Mammary epithelial cell (primary cell): ENCODE measurements around the gene TCHHL1.

Source experiments
- EZH2 ChIP-seq: IDR thresholded peaks from 2 replicates; pipeline ENCODE4 v1.6.1; 2012; ENCODE audit warnings: low read length, inconsistent platforms, borderline replicate concordance
- TF ChIP-seq, protein P1 (sequence below), 2 donors: IDR thresholded peaks in 1 of 2; conservative IDR thresholded peaks in 1 of 2; 2 replicates each; pipeline ENCODE4 v1.5.1; 2011 to 2012; ENCODE audit warnings: inconsistent platforms in 2 of 2, low read length in 2 of 2, mild to moderate bottlenecking in 2 of 2, control low read depth in 1 of 2, low read depth in 1 of 2; ENCODE audit not compliant: insufficient read depth in 1 of 2; ENCODE audit errors: extremely low read depth in 1 of 2

- no peak for TF ChIP-seq EZH2
- TF ChIP-seq, protein P1, sequence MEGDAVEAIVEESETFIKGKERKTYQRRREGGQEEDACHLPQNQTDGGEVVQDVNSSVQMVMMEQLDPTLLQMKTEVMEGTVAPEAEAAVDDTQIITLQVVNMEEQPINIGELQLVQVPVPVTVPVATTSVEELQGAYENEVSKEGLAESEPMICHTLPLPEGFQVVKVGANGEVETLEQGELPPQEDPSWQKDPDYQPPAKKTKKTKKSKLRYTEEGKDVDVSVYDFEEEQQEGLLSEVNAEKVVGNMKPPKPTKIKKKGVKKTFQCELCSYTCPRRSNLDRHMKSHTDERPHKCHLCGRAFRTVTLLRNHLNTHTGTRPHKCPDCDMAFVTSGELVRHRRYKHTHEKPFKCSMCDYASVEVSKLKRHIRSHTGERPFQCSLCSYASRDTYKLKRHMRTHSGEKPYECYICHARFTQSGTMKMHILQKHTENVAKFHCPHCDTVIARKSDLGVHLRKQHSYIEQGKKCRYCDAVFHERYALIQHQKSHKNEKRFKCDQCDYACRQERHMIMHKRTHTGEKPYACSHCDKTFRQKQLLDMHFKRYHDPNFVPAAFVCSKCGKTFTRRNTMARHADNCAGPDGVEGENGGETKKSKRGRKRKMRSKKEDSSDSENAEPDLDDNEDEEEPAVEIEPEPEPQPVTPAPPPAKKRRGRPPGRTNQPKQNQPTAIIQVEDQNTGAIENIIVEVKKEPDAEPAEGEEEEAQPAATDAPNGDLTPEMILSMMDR (conservative IDR thresholded peaks at IDR 0.05 in 1 of 2, IDR thresholded peaks at IDR 0.05 in 1 of 2; ENCODE audit: extremely low read depth in 1 of 2, insufficient read depth in 1 of 2, low read depth in 1 of 2, low read length in 2 of 2): peak; percentile 71 to 81
Measured at GRCh38 chr1:152034654-152035538, 54.0 kb downstream of the TCHHL1 start.
